GM19193 (cell line): ENCODE data around the gene HUS1.

Experiments used
- POLR2A ChIP-seq: IDR thresholded peaks from 4 replicates; pipeline ENCODE4 v1.6.1; 2011; ENCODE audit not compliant: insufficient read depth, insufficient read length; ENCODE audit errors: extremely low read depth

Gene HUS1

DNA sequence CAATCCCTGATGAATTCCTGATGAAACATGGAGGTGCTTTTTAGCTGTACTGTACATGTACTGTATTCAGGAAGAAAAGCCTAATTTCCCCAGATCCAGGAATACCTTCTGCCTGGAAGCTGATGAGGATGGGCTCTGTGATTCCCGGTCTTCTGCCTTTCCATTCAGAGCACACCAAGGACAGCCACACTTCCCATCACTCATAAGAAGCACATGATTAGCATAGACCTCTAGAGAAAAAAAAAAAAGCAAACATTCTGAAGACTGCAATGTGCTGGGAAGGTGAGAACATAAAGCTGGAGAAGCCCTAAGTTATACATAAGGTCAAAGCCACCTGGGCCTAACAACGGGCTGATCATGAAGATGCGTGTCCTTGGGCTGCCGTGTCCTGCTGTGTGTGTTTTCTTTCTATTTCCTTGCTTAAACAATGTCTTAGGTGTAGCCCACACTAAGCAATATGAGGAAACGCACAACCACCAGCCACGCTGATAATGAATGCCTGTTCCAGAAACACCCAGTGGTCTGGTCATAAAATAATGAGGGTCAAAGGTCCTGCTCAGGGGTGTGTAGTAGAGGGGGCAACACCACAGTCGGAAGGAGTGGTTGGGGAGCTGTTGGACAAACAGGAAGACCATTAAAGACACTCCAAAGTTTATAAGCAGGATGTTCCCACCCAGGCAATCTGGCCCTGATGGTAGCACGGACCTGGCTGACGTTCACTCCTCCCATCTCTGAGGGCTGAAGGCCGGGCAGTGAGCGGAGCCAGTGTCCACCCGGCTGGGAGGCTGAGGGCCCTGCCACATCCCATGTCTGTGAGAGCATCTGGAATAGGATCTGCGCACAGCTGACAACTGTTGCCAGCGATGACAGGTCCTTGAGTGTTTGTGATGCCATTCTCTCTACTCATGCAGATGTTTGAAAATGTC lies 39.1 kb downstream of the HUS1 start:
- no peak for TF ChIP-seq POLR2A

DNA sequence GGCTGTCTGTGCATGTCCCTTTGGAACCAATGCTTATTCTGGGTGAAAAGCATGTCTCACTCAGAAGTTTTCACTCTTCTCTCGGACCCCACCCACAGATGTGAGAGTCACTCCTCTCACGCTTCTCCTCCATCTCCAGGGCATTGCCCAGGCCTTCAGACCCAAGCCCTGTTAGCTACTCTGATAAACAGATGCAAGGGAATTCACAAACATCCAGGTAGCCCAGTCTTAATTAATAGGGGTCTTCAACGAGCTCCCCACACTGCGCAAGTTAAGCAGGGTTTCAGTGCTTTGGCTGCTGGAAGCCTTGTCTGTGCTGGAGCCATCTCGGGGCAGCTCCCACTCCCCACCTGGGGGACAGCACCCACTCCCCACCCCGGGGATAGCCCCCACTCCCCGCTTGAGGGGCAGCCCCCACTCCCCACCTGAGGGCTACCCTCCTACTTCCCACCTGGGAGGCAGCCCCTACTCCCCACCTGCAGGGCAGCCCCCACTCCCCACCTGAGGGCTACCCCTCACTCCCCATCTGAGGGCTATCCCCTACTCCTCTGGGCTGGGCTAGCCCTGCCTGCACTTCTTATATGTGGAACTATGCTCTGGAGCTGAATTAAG lies 39.9 kb downstream of the HUS1 start:
- TF ChIP-seq POLR2A = no peak

DNA sequence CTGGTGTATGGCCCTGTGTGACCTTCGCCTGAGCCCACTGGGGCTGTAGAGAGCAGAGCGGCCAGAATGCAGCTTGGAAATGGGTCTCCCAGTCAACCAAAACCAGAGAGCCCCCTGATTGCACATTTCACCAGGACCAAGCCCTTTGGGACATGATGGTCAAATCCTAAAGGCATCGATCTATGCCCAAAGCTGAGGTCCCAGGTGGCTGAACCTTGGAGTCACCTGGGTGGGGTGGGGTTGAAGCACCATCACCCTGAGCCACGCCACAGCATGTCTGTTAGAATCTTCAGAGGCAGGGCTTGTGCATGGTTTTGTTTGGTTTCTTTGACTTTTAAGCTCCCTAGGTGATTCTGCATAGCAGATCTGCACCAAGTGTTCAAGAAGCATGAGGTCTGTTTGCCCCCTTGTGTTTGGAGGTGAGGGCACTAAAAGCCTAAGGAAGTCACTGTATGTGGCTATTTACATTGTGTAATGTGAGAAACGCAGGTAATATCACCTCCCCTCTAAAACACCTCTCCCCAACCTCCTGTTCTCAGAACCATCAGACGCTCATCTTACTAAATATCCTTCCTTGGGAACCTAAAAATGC lies 40.7 kb downstream of the HUS1 start:
- TF ChIP-seq POLR2A = no peak

DNA sequence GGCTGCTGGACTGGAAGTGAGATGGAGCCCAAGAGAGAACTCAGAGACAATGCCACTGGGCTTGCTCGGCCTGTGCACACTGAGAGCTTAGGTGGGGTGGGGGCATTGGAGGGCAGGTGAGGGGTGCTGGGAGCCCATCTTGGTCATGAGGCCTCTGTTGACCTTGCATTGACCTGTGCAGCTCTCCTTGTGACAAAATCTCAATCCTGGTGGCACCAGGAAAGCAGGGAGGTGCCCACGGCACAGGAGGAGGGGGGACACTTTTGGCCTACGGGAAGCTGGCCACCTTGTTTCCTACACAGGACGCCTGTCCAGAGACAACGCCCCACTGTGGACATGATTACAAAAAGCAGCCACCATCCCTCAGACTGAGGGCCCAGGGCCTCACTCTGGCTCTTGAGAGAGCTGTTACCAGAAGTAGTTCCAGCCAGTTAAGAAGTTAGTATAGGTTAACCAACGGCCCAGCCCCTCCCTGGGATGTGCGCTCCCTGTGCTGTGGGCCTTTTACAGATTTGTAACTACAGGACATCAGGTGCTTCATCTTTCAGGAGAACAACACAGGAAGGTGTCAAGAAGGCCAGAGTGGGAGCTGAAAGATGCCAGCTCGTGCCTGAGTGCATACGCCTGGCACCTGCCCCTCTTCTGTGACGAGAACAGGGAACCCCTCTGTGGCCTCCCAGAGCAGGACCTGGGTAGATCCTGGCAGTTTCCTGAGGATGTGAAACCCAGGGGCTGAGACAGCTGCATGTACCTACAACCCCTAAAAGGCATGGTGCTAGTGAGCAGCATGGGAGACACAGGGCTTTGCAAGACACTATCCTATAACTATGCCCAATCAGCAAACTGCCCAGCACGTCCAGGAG lies 41.5 kb downstream of the HUS1 start:
- TF ChIP-seq POLR2A = no peak

DNA sequence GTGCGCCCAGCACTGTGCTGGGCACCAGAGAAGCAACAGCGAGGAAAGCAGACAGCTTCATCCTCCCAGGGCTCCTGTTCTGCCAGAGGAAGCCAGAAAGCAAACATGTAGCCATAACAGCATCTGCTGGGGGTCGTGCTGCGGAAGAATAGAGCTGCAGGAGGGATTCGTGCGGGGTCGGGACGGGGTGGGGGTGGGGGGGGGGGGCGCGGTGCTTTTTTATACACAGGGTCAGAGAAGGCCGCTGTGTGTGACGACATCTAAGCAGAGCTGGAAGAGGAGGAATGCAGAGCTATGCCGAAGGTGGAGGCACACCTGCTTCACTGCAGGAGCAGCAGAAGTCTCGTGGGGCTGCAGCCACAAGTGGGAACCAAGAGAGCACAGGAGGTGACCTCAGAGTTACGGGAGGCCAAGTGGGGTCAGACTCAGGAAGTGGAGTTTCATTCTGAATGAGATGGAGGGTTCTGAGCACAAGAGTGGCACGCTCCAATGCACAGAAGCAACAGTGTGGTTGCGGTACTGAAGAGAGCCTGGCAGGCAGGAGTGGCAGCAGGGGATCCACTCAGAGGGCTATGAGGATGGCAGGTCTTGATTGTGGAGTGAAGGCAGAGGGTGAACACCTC lies 42.2 kb downstream of the HUS1 start:
- TF ChIP-seq POLR2A = peak; percentile 49

DNA sequence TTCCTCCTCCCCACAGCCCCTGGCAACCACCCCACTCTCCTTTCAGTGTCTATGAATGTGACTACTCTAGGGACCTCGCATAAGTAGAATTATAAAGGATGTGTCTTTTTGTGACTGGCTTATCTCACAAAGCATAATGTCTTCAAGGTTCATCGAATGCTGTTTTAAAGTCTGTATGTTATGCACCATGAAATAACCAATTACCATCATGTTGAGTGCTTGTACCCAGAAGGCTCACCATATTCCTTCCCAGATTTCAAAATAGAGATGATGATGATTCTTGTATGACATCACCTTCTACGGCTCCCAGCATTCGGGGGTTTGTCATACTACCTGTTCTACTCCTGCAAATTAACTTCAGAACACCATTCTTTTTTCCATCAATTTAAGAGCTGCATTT lies 43.1 kb downstream of the HUS1 start:
- no peak for TF ChIP-seq POLR2A

DNA sequence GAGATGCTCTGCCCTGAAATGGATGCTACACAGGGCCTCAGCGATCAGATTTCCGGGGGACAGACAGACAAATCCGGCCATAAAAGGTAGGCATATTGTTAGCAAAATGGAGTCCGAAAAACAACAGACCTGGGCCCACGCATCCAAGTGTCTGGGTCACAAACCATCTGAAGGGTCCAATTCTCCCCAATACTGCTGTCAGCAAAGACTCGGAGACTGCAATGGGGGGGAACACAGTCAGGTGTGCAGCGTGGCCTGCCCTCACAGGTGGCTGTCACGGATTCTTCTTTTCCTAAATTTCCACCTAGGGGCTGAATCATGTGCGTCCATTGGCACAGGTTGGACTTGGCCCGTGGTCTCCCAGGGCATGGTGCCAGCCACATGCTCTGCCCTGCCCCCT lies 44.1 kb downstream of the HUS1 start:
- no peak for TF ChIP-seq POLR2A

DNA sequence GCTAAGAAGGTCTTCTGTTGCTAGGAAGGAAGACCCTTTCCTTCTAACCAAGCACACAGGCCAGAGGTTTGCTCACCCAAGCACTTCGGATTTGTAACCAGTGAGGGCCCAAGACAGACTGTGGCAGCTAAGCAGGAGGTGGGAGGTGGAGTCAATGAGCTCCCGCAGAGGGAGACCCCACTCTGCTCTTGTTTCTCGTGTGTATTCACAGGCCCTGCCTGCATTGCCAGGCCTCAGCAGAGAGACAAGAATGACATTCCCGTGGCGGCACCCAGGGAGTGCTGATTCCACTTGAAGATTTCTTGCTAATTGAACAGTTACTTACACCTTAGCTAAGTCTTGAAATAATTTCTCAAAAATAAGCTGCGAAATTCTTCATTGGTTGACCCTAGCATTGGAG lies 44.6 kb downstream of the HUS1 start:
- no peak for TF ChIP-seq POLR2A

DNA sequence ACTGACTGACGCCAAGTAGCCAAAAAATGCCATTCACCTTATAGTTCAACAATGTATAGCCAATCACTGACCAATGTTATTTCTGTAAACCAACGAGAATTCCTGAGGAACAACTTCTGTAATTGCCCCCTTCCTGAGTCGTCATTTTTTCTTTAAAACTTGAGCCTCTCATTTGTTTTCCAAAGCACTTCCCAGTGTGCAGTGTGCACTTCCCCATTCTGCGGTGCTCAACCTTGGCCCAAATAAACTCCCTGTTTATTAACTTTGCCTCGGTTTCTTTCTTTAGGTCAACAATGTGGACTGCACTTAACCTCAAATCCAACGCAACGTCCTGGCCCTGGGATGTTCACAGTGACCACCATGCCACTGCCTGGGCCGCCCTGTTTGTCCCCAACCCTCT lies 46.2 kb downstream of the HUS1 start:
- TF ChIP-seq POLR2A = no peak

DNA sequence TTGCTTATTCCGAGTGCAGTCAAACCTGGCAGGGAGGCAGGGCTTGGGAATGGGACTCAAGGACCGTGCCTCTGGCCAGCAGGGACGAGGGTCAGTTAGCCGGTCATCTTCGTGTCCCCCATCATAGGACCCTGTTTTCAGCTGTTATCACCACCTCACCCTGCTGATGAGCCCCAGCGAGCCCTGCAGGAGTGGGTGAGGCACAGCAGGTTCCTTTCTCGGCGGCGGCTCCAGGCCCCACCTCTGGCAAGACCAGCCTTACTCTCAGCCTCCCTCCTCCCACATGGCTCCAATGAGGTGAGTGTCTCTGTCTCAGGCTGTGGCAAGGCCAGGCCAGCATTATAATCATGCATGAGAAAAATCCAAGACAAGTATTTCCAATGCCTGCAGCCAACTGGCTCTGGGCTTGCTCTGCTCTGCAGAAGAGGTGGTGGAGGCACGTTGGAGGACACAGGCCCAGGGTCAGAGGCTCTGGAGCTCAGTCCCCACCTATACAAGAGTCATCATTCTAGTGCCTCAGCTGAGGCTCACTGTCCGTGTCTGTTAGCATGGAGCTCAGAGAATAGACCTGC lies 46.9 kb downstream of the HUS1 start:
- TF ChIP-seq POLR2A = no peak

DNA sequence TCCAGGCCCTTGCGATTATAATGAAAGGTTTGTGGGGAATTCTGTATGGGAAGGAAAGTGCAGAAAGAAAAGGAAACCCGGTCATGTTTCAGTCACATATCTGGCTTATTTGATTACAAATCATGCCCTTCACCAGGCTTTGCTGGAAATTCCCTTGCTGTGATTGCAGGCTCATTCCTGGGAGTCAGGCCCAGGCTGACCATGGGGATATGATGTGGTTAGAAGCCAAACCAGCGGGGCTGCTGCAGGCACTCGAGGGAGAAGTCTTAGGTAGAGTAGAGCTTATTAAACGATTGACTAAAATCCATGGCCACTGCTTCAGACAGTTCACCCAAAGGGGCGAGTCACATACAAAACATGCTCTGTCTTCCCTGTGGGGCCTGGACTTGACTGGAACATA lies 47.4 kb downstream of the HUS1 start:
- no peak for TF ChIP-seq POLR2A

DNA sequence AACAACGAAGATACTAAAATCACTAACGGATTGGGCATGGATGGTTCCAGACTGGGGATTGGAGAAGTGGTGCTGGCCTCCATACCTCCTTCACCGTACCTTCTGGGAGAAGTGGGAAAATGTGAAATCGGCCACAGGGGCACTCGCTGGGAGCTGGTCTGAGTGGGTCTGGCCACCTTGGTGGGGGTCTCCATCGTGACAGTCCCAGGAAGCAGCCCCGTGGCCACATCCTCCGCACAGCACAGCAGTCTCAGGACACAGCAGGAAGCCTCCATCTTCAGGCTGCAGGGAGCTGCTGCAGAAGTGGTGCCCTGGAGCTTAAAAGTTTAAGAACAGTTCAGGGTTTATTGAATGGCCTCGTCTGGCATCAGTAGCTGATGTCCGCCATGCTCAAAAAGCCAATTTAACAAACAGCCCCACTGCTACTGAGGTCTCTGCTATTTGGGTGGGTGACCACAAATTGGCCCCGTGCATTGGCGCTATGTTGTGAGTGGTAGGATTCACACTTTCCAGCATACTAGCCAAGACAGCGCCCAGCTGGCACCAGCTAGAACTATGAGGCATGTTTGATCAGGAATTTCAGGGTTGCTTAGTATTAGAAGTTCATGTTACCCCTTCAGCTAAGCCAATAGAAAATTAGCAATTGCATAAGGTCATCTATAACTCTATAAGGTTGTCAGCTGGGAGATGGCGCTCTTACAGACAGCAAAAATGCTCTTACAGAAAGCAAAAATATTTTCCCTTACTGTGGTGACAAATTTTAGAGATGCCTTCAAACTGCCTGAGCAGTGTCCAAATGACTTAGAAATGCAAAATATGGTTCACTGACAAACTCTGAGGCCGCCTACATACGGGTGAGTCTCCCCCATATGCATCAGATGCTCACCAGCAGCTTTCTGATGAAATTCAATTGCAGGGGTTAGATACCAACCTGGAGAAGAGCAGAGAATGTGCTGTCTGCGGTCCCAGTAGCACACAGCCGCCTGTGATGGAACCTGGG lies 48.1 kb downstream of the HUS1 start:
- no peak for TF ChIP-seq POLR2A

DNA sequence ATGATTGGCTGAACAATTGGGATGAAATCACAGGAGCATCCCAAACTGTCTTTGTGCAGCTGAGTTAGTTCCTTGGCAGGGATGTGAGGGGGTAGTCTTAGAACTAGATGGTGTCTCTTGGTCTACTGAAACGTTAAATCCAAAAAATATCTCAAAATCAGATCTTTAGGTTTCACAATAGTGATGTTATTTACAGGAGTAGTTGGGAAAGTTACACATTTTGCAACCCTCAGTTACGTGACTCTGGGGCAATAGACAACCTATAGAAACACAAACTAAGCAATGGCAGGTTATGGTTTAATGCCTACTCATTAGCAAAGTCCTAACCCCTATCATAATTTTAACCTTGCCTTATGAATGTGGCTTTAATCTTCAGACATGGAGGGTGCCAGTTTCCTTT lies 55.1 kb downstream of the HUS1 start:
- no peak for TF ChIP-seq POLR2A
